Activated T-cell treated with anti-CD3 and anti-CD28 coated beads, Interleukin-2, amount 50 U/mL, for 48 hours (primary cell): Measurements from ENCODE around the gene TRIM59.

Experiments used
- DNase-seq, 2 experiments: peaks; one replicate each; pipeline ENCODE4 v3.0.0-alpha.2; 2020

Gene TRIM59, protein sequence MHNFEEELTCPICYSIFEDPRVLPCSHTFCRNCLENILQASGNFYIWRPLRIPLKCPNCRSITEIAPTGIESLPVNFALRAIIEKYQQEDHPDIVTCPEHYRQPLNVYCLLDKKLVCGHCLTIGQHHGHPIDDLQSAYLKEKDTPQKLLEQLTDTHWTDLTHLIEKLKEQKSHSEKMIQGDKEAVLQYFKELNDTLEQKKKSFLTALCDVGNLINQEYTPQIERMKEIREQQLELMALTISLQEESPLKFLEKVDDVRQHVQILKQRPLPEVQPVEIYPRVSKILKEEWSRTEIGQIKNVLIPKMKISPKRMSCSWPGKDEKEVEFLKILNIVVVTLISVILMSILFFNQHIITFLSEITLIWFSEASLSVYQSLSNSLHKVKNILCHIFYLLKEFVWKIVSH

DNA sequence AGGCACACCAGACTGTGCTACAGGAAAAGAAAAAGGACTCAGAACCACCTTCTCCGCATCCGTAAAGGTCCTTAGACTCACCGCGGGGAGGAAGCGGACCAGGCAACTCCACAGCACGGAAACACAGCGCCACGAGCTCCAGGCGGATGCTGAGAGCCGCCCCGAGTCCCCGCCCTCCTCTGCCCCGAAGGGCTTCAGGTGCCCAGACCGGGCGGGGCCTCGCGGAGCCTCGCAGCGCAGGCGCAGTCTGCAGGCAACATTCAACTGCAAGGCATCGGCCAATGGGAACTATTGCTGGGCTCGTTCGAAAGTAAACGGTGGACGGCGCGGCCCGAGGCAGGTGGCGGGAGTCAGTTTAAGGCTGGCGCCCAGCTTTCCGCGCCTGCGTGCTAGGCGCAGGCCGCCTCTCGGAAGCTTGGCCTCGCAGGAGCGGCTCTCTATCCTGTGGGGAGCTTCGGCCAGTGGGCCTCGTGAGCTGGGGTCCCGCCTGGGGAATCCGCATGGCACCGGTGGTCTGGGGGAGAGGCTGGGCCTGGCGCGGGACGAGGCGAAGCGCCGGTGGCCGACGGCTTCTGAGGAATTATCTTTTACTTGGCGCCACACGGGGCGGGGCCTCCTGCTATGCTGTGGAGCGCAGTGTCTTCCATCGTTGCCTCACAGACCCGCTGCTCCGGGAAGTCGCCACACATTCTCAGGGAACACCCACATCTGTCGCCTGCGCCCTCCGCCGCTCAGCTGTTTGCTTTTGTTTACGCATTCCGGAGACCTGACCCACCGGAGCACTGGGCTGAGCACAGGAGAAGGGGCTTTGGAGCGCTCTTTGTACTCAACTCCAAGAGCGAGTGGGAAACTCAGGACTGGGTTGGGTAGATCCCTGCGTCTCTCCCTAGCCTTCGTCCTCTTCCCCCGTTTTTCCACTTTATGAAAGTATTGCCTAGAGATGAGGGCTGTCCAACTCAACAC lies at the start of gene TRIM59:
Gene TRIM59, minus strand, starts transcription at position 151 of the 963 bp plus-strand sequence. CDS start 10,603 bp downstream, outside the sequence.
- DNase-seq, result peak; percentile 97 to 98

DNA sequence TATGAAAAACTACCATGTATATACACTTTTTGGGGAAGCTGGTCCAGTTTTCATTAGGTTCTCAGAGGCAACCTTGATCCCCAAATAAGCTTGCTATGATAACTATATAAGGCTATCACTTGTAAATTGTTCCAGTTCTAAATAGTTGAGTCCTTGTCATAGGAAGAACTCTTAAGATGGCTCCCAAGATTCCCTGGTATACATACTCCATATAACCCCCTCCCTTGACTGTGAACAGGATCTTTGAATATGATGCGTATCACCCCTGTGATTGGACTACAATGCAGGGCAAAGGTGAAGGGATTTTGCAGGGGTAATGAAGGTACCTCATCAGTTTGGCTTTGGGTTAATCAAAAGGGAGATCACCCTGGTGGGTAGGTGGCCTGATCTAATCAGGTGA lies 48.6 kb upstream of the TRIM59 start:
- no peak for DNase-seq

DNA sequence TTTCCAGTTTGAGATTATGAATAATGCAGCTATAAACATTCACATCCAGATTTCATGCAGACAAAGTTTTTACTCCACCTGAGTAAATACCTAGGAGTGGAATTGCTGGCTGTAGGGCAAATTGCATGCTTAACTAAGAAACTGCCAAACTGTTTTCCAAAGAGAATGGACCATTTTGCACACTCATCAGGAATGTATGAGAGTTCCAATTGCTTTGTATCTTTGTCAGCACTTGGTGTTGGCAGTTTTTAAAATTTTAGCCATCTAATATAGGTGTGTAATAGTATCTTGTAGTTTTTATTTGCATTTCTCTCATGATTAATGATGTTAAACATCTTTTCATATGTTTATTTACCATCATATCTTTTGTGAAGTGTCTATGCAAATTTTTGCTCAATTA lies 40.6 kb upstream of the TRIM59 start:
- DNase-seq, result no peak

DNA sequence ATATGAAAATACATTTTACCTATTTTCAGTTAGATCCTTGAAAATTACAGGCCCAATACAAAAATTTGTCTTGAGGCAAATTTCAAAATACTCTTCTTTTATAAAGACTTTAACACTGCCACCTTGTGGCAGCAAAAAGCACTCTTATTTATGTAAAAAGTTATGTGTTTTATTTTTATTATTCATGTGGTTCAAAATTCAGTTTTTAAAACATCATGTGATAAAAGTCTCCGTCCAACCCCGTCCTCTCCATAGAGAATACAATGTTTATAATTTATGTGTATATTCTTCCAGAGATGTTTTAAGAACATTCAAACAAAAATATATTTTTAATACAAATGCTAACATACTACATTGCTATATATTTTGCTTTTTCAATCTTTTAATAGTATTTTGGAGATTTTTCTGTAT lies 36.9 kb upstream of the TRIM59 start:
- DNase-seq, result no peak

DNA sequence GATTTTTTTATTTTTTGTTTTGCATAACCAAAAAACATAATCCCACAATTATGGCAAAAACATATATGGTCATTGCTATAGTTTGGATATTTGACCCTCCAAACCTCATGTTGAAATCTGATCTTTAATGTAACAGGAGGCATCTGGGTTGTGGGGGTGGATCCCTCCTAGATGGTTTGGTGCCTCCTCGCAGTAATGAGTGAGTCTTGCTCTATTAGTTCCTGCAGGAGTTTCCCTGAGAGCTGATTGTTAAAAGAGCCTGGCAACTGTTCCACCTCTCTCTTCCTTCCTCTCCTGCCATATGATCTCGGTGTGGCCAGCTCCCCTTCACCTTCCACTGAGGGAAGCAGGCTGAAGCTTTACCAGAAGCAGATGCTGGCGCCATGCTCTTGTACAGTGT lies 33.2 kb upstream of the TRIM59 start:
- DNase-seq, result no peak

DNA sequence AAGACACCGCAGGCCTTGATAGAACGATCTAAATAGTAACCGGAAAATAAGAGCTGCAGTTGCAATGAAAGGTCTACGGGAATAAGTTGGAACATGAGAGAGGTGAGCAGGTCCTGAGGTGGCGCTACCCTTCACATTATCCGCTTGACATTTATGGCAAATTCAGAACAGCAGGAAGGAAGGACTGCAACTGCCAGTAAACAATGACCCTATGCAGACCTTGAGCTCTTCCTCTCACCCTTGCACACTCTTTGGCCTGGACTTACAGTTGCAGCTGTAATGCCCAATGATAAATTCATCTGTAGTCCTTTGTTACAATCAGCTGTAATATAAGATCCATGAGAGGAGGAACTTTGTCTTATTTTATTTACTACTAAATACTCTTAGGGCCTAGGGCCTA lies 32.3 kb upstream of the TRIM59 start:
- no peak for DNase-seq

DNA sequence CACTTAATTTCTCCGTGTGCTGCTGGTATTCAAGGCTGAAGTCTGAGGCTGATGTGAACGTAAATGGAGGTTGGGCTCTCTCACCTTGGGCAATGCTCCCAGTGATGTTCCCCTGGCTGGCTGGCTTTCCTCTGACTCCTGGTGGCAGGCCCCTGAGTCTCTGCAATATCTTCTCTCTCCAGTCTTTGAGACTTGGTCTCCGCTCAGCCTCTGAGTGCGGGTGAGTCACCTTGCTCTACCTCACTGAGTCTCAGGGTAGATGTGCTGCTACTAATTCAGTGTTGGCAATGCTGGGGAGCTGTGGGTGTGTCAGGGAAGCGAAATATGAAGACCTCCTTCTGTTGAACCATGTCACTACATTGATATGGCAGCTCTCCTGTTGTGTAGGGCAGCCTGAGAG lies 31.3 kb upstream of the TRIM59 start:
- no peak for DNase-seq

DNA sequence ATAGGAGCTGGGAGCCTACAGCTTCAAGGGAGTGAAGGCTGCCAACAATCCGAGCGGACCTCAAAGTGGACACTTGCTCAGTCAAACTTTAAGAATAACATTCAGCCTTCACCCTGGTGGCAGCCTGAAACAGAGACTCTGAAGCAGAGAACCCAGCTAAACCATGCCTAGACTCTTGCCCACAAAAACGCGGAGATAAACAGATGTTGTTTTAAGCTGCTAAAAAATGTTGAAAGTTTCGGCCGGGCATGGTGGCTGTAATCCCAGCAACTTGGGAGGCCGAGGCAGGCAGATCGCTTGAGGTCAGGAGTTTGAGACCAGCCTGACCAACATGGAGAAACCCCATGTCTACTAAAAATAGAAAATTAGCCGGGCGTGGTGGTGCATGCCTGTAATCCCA lies 29.8 kb upstream of the TRIM59 start:
- no peak for DNase-seq

DNA sequence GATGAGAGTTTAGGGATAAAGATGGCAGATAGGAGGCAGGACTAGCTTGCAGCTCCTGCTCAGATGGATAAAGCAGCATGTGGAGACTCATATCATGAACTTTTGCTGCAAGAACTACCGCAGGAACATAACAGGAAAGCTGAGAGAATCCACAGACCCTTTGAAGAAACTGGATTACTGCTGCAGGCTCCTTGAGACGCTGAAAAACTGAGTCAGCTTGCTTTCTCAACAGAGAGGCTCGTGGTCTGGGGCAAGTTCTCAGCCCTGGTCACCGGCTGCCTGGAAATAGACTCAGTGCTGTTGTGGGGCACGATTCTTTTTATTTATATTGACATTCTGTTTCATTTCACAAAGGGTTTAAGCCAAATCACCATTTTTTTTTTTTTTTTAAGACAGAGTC lies 28.8 kb upstream of the TRIM59 start:
- no peak for DNase-seq

DNA sequence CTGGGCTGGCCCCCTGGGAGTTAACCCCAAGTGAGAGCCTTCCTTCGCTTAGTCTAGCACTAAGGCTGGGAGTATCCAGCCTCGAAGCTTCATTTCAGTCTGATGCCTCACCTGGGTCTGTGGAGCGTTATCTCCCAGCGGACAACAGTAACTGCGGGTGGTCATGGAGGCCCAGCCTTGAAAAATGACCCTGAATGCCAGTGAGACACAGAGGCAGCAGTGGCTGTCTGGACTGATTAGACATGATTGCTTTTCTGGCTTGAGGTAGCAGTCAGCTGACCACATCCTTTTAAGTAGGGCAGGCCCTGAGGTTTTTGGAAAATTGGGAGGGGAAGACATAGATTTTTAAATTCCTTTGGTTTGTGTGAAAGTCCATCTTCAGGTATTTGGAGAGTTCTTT lies 28.2 kb upstream of the TRIM59 start:
- DNase-seq, result no peak

DNA sequence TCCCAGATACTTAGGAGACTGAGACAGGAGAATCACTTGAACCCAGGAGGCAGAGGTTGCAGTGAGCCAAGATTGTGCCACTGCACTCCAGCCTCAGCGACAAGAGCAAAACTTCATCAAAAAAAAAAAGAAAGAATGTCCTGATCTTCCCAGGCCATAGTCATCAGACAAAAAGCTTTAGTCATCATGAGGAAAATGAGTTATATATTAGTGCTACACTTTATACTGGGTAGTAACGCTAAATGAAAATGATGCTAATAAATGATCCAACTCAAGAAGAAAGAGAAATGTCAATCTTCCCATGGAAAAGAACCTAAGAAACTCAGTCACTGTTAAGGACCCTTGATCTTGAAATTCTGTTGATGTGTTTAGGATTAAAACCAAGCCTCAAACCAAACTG lies 26.3 kb upstream of the TRIM59 start:
- no peak for DNase-seq

DNA sequence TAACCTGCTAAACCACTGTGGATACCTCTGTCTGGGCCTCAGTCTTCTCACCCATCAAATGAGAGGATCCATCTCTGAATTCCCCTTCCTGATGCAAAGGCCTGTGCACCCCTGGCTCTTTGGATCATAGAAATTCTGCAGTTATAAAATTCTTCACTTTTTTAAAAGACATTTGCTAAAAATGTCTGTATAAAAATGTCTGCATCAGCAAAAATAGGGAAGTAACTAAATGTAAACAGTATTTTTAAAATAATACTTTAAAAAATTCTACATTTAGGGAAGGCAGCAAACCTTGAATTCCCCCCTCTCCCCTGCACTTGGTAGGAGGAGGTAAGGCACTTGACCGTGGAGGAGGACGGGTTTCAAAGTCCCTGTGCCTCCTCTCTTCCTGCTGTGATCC lies 25.6 kb upstream of the TRIM59 start:
- no peak for DNase-seq

DNA sequence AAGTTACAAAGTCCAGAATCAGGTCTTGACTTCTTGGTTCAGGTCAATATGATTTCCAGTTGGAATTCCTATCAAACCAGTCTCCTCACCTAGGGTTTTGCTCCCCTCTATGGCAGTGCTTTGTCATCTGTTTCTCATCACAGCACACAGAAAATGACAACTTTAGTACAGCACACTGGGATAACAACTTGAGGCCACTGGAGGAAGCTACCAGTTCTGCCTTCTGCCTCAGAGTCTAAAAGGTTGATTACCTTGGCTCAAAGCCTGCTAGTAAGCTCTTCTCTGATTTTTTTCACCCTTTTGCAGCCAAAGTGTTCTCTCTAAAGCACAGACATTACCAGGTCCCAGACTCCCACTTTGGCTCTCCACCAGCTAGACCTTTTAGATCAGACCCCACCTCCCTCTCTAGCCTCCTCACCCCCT lies 24.8 kb upstream of the TRIM59 start:
- DNase-seq, result no peak

DNA sequence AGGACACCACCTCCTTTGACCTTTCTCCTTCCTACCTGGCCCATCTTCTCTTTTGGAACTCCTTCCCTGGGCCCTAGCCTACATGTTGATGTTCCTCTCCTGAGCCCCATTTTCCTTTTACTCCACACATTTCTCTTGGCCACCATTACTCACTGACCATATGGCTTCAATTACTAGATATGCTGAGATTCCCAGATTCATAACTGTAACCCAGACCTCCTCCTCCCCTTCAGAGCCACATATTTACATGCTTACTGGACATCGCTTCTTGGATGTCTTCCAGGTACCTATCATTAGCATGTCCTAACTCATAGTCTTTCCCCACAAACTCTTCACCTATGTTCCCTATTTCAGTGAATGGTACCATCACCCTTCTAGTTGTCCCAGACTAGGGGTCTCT lies 24.4 kb upstream of the TRIM59 start:
- no peak for DNase-seq

DNA sequence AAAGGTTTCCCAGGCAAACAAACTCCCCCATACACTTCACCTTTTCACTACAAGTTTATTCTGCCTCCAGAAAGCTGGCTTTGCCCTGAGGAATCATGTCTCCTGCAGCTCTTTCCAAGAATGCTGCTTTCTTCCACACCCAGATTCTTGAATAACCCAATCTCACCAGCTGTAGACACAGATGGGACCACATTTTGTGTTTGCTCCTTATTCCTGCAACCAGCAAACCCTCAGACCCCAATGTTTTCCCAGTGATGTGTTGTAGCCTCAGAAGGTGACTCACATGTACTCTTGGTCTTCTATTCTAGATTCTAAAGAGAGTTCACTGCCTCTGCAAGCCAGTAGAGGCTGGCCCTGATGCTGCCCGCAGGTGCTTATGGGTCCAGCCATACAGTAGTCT lies 23.6 kb upstream of the TRIM59 start:
- no peak for DNase-seq

DNA sequence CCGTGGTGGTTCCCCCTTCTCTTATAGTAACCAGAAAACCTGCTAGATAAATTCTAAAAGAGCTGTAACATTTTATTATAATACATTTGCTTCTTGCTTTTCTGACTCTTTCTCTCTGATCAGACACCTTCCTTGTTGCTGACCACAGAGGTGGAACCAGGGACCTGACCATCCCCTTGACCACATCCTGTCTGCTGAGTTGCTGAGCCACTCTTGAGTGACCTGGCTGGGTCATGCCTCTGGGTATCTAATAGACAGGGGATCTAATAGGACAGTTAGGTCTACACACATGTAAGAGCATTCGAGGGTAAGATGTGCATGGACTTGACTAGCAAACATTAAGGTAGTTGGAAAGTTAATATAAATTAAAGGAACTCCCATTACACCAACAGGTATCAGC lies 22.8 kb upstream of the TRIM59 start:
- DNase-seq, result no peak

DNA sequence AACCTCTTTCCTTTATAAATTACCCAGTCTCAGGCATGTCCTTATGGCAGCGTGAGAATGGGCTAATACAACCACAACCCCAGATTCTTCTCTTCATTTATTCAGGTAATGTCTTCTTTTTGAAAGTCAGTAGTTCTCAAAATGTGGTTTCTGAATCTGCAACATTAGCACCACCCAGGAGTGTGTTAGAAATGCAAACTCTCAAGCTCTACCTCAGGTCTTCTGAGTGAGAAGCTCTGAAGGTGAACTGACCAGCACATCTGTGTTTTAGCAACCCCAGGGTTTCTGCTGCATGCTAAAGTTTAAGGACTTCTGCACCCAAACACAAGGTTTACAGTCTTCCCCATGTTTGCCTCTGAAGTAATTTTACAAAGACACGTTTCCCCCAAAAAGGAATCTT lies 22.3 kb upstream of the TRIM59 start:
- DNase-seq, result no peak

DNA sequence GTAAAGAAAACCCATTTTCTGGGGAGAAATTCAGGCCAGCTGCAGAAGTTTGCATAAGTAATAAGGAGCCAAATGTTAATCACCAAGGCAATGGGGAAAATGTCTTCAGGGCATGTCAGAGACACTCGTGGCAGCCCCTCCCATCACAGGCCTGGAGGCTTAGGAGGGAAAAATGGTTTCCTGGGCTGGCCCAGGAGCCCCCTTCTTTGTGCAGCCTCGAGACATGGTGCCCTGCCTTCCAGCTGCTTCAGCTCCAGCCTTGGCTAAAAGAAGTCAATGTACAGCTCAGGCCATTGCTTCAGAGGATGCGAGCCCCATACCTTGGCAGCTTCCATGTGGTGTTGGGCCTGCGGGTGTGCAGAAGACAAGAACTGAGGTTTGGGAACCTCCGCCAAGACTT lies 20.6 kb upstream of the TRIM59 start:
- DNase-seq, result no peak

DNA sequence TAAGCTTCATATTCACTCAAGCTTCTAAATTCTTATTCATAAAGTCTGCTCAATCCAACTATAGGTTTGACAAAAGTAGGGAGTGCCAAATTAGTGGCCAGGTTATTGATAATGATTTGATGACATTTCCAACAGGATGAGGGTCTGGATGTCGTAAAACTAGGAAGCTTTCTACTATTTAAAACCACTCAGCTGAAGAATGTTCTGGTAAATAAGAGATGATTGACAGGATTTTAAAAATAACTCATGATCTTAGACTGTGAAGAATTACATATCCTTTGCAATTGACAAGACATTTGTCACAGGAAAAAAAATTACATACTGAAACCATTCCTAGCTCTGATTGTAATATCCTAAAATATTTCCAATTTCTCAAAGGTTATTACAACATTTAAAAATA lies 15.4 kb upstream of the TRIM59 start:
- no peak for DNase-seq

DNA sequence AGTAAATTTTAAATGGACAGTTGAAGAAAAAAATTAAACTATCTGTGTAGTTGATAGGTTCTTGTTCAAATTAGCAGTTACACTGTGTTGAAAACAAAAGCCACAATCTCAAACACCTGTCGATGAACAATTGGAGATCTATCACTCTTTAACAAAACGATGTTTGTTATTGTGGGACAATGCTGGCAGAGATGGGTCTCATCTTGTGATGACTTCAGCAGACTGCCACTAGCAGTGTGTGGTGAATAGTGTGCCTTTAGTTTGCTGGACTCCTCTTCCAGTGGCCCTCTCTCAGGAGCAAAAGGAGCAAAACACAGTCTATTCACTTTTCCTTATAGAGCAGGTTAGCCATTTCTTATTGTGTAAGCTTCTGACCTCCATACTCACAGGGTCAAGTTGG lies 14.7 kb upstream of the TRIM59 start:
- no peak for DNase-seq

DNA sequence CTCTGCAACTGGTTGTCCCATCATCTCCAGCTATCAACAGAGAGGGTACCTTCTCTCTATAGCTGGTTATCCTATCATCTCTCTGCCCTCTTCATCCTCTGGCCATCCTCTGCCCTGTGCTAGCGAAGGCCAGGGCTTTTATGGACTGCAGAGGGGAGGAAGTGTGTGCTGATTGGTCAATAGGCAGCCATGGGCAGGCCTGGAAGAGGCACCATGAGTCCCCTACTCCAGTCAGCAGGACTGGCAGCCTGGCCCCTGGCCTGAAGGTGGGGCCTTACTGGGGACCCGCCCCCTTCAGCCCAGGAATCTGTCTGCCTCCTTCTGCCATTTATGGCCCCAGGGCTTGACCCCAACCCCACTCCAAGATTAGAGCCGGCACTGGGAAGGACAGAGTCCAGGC lies 10.4 kb upstream of the TRIM59 start:
- DNase-seq, result no peak

DNA sequence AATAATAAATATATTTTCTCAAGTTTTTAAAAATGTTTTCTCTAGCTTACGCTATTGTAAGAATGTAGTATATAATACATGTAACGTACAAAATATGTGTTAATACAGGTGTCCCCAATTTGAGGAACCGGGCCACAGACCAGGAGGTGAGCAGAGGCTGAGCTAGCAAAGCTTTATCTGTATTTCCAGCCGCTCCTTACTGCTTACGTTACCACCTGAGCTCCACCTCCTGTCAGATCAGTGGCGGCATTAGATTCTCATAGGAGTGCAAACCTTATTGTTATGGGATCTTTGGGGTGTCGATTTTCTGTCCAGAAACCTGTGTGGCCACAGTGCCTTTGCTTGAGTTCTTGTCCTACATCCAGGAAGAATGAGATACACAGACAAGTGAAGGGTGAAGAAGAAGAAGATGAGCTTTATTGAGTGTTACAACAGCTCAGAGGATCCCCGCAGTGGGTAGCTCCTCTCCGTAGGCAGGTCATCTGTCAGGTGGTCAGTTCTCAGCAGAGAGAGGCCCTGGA lies 9.9 kb upstream of the TRIM59 start:
- no peak for DNase-seq

DNA sequence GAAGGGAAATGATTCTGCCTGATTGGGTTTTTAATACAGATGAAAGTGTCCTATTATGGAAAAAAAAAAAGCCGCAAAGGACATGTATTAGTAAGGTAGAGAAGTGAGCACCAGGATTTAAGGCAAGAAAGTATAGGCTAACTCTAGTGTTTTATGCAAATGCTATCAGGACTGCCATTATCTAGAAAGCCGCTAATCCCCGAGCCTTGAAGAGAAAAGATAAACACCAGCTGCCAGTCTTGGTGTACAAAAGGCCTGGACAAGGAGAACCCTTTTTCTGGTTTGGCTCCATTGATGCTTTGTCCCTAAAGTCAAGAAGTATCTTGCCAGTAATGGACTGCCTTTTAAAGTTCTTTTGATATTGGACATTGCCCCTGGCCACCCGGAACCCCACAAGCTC lies 8.6 kb upstream of the TRIM59 start:
- DNase-seq, result no peak

DNA sequence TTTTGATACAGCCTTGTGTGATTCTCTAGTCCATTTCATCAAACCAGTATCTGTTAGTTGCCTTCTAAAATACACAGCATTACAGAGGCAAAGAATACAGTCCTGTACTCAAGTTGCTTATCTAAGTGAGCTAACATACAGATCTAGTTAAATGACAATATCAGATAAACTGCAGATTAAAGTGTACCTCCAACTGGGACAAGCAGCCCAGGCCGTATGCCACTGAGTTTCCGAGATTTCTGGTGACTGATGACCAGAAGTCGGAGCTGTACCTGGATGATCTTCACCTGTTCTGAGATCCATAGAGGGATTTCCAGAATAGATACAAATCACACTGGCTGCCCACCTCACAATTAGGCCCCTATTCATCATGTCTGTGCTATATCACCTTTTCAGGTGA lies 6.3 kb upstream of the TRIM59 start:
- DNase-seq, result no peak
